ENCODE results near the gene MYLK2.

DNA sequence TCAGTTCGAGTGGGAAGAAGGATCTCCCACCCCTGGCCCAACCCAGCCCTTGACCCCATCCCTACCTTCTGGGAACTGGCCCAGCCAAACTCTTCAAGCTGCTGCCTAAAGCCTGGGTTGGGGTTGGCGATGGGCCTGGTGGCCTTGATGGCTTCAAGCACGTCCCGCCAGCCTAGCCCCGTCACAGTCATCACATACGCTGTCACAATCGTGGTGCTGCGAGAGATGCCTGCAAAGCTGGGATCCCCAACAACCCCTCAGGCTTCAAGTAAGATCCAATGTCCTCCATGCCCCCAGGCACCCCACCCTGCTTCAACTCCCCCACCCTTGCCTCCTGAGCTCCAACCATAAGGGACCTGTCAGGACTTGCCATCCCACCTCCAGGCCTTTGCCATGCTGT is 43.4 kb downstream of the MYLK2 start:
- TF ChIP-seq EP300 (IDR thresholded peaks at IDR 0.05; ENCODE audit: borderline replicate concordance) (no peak), TAF1 (IDR thresholded peaks at IDR 0.05; ENCODE audit: low read depth) (no peak), YY1 (IDR thresholded peaks at IDR 0.05; ENCODE audit: low read depth) (no peak), ZBTB7A (IDR thresholded peaks at IDR 0.05; ENCODE audit: low read depth) (no peak), FOXM1 (IDR thresholded peaks at IDR 0.05; ENCODE audit: borderline replicate concordance, low read depth) (no peak)
- TF ChIP-seq, protein P1, sequence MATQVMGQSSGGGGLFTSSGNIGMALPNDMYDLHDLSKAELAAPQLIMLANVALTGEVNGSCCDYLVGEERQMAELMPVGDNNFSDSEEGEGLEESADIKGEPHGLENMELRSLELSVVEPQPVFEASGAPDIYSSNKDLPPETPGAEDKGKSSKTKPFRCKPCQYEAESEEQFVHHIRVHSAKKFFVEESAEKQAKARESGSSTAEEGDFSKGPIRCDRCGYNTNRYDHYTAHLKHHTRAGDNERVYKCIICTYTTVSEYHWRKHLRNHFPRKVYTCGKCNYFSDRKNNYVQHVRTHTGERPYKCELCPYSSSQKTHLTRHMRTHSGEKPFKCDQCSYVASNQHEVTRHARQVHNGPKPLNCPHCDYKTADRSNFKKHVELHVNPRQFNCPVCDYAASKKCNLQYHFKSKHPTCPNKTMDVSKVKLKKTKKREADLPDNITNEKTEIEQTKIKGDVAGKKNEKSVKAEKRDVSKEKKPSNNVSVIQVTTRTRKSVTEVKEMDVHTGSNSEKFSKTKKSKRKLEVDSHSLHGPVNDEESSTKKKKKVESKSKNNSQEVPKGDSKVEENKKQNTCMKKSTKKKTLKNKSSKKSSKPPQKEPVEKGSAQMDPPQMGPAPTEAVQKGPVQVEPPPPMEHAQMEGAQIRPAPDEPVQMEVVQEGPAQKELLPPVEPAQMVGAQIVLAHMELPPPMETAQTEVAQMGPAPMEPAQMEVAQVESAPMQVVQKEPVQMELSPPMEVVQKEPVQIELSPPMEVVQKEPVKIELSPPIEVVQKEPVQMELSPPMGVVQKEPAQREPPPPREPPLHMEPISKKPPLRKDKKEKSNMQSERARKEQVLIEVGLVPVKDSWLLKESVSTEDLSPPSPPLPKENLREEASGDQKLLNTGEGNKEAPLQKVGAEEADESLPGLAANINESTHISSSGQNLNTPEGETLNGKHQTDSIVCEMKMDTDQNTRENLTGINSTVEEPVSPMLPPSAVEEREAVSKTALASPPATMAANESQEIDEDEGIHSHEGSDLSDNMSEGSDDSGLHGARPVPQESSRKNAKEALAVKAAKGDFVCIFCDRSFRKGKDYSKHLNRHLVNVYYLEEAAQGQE (IDR thresholded peaks at IDR 0.05; ENCODE audit: low read depth): no peak

All from Ishikawa (cell line).